HepG2 (cell line): ENCODE measurements around the gene C20orf204. TPM values are rescaled to one million over a fixed set of nuclear protein-coding genes. Genes with fewer than 3 reads are reported as not detected.
A peak's percentile ranks its signal among the peaks of the same experiment; 100 is the strongest.

Source experiments
- CENPX ChIP-seq: sonication (generic); formaldehyde crosslinking; IDR thresholded peaks from 2 replicates; pipeline ENCODE4 v1.9.0; 2021; ENCODE audit warnings: mild to moderate bottlenecking, missing genetic modification reagents, moderate library complexity
- DDIT3 ChIP-seq: sonication (generic); formaldehyde crosslinking; IDR thresholded peaks from 2 replicates; pipeline ENCODE4 v1.4.0; 2020; ENCODE audit warnings: mild to moderate bottlenecking, missing genetic modification reagents
- DMAP1 ChIP-seq: IDR thresholded peaks from 2 replicates; pipeline ENCODE4 v1.6.1; 2016
- FOXO4 ChIP-seq: sonication (generic); formaldehyde crosslinking; conservative IDR thresholded peaks from 2 replicates; pipeline ENCODE4 v1.8.1; 2023; ENCODE audit warnings: missing genetic modification reagents
- GFI1 ChIP-seq: sonication (generic); formaldehyde crosslinking; IDR thresholded peaks from 2 replicates; pipeline ENCODE4 v1.5.0; 2020; ENCODE audit warnings: missing genetic modification reagents, mild to moderate bottlenecking, borderline replicate concordance
- GMEB1 ChIP-seq: sonication (generic); formaldehyde crosslinking; IDR thresholded peaks from 2 replicates; pipeline ENCODE4 v1.5.1; 2020; ENCODE audit warnings: missing genetic modification reagents, mild to moderate bottlenecking, borderline replicate concordance
- HIC2 ChIP-seq: sonication (generic); formaldehyde crosslinking; IDR thresholded peaks from 2 replicates; pipeline ENCODE4 v1.9.0; 2022; ENCODE audit warnings: low read depth, missing genetic modification reagents
- HOXA3 ChIP-seq: sonication (generic); formaldehyde crosslinking; IDR thresholded peaks from 2 replicates; pipeline ENCODE4 v1.5.0; 2020; ENCODE audit warnings: missing genetic modification reagents
- KAT2B ChIP-seq: fragments of 150-350 bp; IDR thresholded peaks from 2 replicates; pipeline ENCODE4 v1.6.1; 2014; ENCODE audit warnings: low read depth, low read length, borderline replicate concordance
- KDM3A ChIP-seq: IDR thresholded peaks from 2 replicates; pipeline ENCODE4 v1.6.1; 2018; ENCODE audit warnings: low read depth, missing compliant biosample characterization
- MXD1 ChIP-seq: sonication (generic); formaldehyde crosslinking; IDR thresholded peaks from 2 replicates; pipeline ENCODE4 v1.4.0; 2020; ENCODE audit warnings: mild to moderate bottlenecking, missing genetic modification reagents
- PBX3 ChIP-seq: sonication (generic); formaldehyde crosslinking; IDR thresholded peaks from 2 replicates; pipeline ENCODE4 v1.8.1; 2023; ENCODE audit warnings: missing genetic modification reagents, inconsistent platforms, borderline replicate concordance
- PPARG ChIP-seq: conservative IDR thresholded peaks from 2 replicates; pipeline ENCODE4 v1.6.1; 2016; ENCODE audit warnings: missing biosample characterization, missing genetic modification reagents
- RFX1 ChIP-seq: fragments of 450-650 bp; IDR thresholded peaks from 2 replicates; pipeline ENCODE4 v1.6.1; 2017
- ZBTB7B ChIP-seq: sonication (generic); formaldehyde crosslinking; IDR thresholded peaks from 2 replicates; pipeline ENCODE4 v1.4.0; 2020; ENCODE audit warnings: missing genetic modification reagents
- ZKSCAN5 ChIP-seq: sonication (generic); formaldehyde crosslinking; IDR thresholded peaks from 2 replicates; pipeline ENCODE4 v1.5.1; 2020; ENCODE audit warnings: mild to moderate bottlenecking, missing genetic modification reagents
- ZNF121 ChIP-seq: sonication (generic); formaldehyde crosslinking; IDR thresholded peaks from 2 replicates; pipeline ENCODE4 v1.5.0; 2020; ENCODE audit warnings: mild to moderate bottlenecking, missing genetic modification reagents
- ZNF224 ChIP-seq: sonication (generic); formaldehyde crosslinking; IDR thresholded peaks from 2 replicates; pipeline ENCODE4 v1.5.0; 2020; ENCODE audit warnings: mild to moderate bottlenecking, missing genetic modification reagents
- ZNF460 ChIP-seq: sonication (generic); formaldehyde crosslinking; IDR thresholded peaks from 2 replicates; pipeline ENCODE4 v1.5.1; 2020; ENCODE audit warnings: missing genetic modification reagents, mild to moderate bottlenecking, borderline replicate concordance
- ZNF562 ChIP-seq: sonication (generic); formaldehyde crosslinking; IDR thresholded peaks from 2 replicates; pipeline ENCODE4 v1.8.0; 2022; ENCODE audit warnings: missing genetic modification reagents, borderline replicate concordance
- ZNF740 ChIP-seq: sonication (generic); formaldehyde crosslinking; IDR thresholded peaks from 2 replicates; pipeline ENCODE4 v1.4.0; 2020; ENCODE audit warnings: missing genetic modification reagents
- ZNF777 ChIP-seq: sonication (generic); formaldehyde crosslinking; IDR thresholded peaks from 2 replicates; pipeline ENCODE4 v1.4.0; 2020; ENCODE audit warnings: missing genetic modification reagents
- ZSCAN30 ChIP-seq: sonication (generic); formaldehyde crosslinking; IDR thresholded peaks from 2 replicates; pipeline ENCODE4 v1.5.0; 2020; ENCODE audit warnings: mild to moderate bottlenecking, missing genetic modification reagents
- polyA plus RNA-seq, 8 experiments: library from polyadenylated mRNA; depleted of rRNA in 3 of 8; stranded (reverse) in 7 of 8; unstranded in 1 of 8; fragments of >200 nt; fragmentation: Illumina TruSeq in 4 of 8; extraction: Trizol in 4 of 8; gene quantifications; 2 replicates each; pipeline versions ENCODE4 v1.2.1 to v1.2.3, GENCODE V29; 2011 to 2016; ENCODE audit warnings: low read depth in 4 of 8, missing spikeins in 1 of 8, mixed read lengths in 1 of 8; ENCODE audit not compliant: insufficient read depth in 1 of 8
- total RNA-seq, 5 experiments: library from RNA; depleted of rRNA; stranded (reverse); fragments of >200 nt; fragmentation: Illumina TruSeq; extraction: Trizol; gene quantifications; 2 replicates each; pipeline ENCODE4 v1.2.3, GENCODE V29; 2016; ENCODE audit warnings: low read depth in 1 of 5

Gene C20orf204
- total and polyA plus RNA-seq, 2 of the 13 experiments (the other 11 are each of a cell fraction or from before 2014, with no cell fraction given), result 22.1 to 80.0 TPM

GRCh38 chr20:64050261-64051032, 14.5 kb downstream of the C20orf204 start (continued):
- TF ChIP-seq GMEB1 (CRISPR knock-in tag), result no peak; the same call in 1 of the 2 replicates
- no peak for TF ChIP-seq ZNF562 (CRISPR knock-in tag)
- TF ChIP-seq PPARG, result 0 out of 2 replicates have a peak, but pooled peaks have one; percentile 36
- TF ChIP-seq ZBTB7B, result peak; percentile 93; the same call in 1 of the 2 replicates
- TF ChIP-seq ZNF460 (CRISPR knock-in tag), result no peak
- TF ChIP-seq ZNF121 (CRISPR knock-in tag), result no peak; the same call in 1 of the 2 replicates
- no peak for TF ChIP-seq KAT2B
- no peak; the same call in 1 of the 2 replicates for TF ChIP-seq DDIT3
- peak; percentile 12; the same call in 1 of the 2 replicates for TF ChIP-seq MXD1 (CRISPR knock-in tag)
- no peak for TF ChIP-seq ZKSCAN5 (CRISPR knock-in tag)
- peak; percentile 66 for TF ChIP-seq ZNF777 (CRISPR knock-in tag)
- peak; percentile 96 for TF ChIP-seq ZNF740 (CRISPR knock-in tag)
- TF ChIP-seq HOXA3 (CRISPR knock-in tag), result peak; percentile 90
- no peak; the same call in 1 of the 2 replicates for TF ChIP-seq ZSCAN30 (CRISPR knock-in tag)
- TF ChIP-seq PBX3 (CRISPR knock-in tag), result no peak; the same call in 1 of the 2 replicates
- TF ChIP-seq DMAP1, result no peak; the same call in none of the 2 replicates
- no peak for TF ChIP-seq CENPX (CRISPR knock-in tag)
- TF ChIP-seq FOXO4 (CRISPR knock-in tag), result 0 out of 2 replicates have a peak, but pooled peaks have one; percentile 81
- TF ChIP-seq KDM3A (CRISPR knock-in tag), result peak; percentile 83; the same call in 1 of the 2 replicates
- no peak for TF ChIP-seq RFX1
- peak; percentile 46; the same call in 1 of the 2 replicates for TF ChIP-seq HIC2 (CRISPR knock-in tag)
- TF ChIP-seq ZNF224 (CRISPR knock-in tag), result peak; percentile 27; the same call in 1 of the 2 replicates
- no peak; the same call in 1 of the 2 replicates for TF ChIP-seq GFI1
